ENCODE measurements around the gene THBS3.
"Not testable (repeated sequence)": the region's sequence is repeated elsewhere in the genome, so short reads cannot be mapped to it uniquely, and the experiment has no call there.

DNA sequence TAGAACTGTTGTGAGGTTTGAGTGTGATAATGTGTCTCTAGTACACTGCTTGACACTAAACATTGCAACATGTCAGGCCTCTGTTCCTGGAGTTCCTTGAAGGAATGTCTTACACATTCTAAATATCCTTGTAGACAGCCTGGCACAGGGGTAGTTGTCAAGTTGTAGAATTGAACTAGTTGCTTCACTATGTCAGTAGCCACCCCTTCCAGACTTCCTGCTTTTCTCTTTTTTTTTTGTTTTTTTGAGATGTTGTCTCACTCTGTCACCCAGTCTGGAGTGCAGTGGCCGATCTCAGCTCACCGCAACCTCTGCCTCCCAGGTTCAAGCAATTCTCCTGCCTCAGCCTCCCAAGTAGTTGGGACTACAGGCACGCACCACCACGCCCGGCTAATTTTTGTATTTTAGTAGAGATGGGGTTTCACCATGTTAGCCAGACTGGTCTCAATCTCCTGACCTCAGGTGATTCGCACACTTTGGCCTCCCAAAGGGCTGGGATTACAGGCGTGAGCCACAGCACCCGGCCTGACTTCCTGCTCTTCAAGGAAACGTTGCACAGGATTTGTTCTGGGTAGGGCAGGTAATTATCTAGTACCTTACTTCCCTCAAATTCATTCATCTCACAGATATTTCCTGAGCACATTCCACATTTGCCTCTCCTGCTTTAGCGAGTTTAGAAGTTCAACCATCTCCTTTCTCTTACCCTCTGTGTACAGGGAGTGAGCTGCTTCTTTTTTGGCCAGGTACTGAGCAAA lies 12.7 kb upstream of the THBS3 start:
- TF ChIP-seq, protein P1, sequence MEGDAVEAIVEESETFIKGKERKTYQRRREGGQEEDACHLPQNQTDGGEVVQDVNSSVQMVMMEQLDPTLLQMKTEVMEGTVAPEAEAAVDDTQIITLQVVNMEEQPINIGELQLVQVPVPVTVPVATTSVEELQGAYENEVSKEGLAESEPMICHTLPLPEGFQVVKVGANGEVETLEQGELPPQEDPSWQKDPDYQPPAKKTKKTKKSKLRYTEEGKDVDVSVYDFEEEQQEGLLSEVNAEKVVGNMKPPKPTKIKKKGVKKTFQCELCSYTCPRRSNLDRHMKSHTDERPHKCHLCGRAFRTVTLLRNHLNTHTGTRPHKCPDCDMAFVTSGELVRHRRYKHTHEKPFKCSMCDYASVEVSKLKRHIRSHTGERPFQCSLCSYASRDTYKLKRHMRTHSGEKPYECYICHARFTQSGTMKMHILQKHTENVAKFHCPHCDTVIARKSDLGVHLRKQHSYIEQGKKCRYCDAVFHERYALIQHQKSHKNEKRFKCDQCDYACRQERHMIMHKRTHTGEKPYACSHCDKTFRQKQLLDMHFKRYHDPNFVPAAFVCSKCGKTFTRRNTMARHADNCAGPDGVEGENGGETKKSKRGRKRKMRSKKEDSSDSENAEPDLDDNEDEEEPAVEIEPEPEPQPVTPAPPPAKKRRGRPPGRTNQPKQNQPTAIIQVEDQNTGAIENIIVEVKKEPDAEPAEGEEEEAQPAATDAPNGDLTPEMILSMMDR (IDR thresholded peaks at IDR 0.05 in 8 of 11, conservative IDR thresholded peaks at IDR 0.05 in 3 of 11) = not testable (repeated sequence)
- TF ChIP-seq POLR2A, POLR2AphosphoS5 (IDR thresholded peaks at IDR 0.05): not testable (repeated sequence)
